SH-SY5Y (cell line): ENCODE measurements around the gene CNTN5.

Source experiments
- GATA2 ChIP-seq: IDR thresholded peaks from 2 replicates; pipeline ENCODE4 v1.6.1; 2011; ENCODE audit warnings: mild to moderate bottlenecking, low read depth, low read length
- GATA3 ChIP-seq: IDR thresholded peaks from 2 replicates; pipeline ENCODE4 v1.6.1; 2011; ENCODE audit warnings: low read depth, mild to moderate bottlenecking, low read length, moderate library complexity

- TF ChIP-seq GATA2 = no peak
- TF ChIP-seq GATA3 = no peak
These were observed 422.5 kb downstream of the CNTN5 start for GRCh38 chr11:99443276-99443675.
